HG02973 (cell line): ENCODE results near the gene TBC1D16.

Experiments used
- ATAC-seq: cut with Tn5 transposase; IDR thresholded peaks from one replicate; pipeline ENCODE4 v1.9.1; 2021; ENCODE audit warnings: moderate library complexity; ENCODE audit not compliant: unreplicated experiment

The TBC1D16 gene

GRCh38 chr17:79989106-79989835 is 46.4 kb downstream of the TBC1D16 start:
- no peak for ATAC-seq

- no peak for ATAC-seq
These were observed 47.3 kb downstream of the TBC1D16 start for GRCh38 chr17:79988185-79988971.

- no peak for ATAC-seq
These were observed 47.8 kb downstream of the TBC1D16 start for GRCh38 chr17:79987935-79988184.

DNA sequence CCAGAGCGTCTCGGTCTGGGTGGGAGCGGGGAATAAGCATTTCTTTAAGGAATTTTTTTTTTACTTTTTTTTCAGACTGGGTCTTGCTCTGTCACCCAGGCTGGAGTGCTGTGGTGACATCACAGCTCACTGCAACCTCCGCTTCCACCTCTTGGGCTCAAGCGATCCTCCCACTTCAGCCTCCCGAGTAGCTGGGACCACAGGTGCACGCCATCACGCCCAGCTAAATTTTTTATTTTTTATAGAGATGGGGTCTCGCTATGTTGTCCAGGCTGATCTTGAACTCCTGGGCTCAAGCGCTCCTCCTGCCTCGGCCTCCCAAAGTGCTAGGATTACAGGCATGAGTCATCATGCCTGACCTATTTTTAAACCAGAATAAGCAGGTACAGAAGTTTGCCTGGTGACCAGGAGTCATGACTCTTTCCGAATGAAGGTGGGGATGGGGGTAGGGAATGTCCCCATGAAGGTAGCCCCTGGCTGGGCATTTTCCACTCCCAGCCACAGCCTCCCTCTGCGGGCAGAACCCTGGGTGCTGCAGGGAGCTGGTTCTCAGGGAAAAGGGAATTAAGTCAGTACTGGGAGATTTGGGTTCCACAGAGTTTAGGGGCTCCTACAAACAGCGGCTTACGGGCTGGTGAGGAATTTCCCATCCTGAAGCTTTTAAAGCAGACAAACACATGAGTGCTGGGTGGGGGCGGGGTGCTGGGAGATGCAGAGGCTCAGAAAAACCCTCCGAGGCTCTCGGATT is 48.3 kb downstream of the TBC1D16 start:
- no peak for ATAC-seq

- ATAC-seq = no peak
These were observed 49.1 kb downstream of the TBC1D16 start for GRCh38 chr17:79986411-79987186.

DNA sequence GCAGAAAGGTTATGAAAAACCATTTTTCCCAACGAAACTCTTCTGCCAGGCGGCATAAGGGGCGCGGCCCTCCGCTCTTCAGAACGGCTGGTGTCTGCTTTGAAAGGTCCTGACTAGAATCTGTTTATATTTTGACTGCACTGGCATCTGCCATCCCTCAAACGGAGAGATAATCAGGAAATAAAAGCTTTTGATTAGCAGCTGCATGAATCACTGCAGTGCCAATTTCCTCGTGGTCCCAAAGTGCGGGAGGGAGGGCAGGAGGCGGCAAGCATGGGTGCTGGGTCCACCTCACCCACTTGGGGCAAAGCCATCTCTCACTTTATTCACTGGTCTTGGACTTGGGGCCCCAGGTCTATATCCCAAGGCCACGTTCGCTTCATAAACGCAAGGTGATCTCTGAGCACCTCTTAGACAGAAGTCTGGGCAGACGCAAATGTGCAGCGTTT is 49.7 kb downstream of the TBC1D16 start:
- no peak for ATAC-seq

DNA sequence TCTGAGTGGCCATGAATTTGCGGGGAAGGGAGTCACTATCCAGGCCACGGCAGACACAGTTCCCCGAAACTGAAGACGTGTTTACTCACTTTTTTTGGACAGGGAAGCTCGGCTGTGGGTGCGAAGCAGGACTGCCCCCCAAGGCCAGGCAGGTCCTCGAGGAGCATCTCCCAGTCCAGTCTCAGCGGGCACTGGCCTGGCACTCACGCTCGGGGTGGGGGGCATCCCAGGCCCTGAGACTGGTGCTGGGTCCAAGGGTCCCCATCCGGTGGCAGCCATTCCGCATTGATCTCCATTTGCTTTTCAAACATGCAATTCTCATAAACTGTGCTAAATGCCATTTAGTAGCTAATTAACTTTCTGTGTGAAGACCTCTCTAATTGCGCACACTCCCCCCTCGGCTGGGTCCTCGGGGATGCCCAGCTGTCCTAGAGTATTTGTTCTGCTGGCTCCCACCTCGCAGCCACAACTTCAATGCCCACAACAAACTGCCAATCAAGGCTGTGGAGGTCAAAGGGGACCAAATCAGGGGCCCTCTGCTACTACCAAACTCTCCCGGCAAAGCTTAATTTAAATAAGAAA is 50.2 kb downstream of the TBC1D16 start:
- no peak for ATAC-seq

DNA sequence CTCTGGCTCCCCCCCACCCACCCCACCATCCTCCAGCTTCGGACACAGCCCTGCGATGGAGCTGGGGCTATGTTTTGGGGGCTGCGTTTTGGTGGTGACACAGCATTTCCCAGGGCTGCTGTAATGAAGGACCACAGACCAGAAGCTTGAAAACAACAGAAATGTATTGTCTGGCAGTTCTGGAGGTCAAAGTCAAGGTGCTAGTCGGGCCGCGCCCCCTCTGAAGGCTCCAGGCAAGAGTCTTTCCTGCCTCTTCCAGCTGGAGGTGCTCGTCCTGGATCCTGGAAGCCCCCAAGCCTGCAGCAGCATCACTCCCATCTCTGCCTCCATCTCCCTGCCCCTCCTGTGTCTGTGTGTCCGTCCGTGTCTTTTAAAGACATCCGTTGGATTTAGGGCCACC is 50.8 kb downstream of the TBC1D16 start:
- no peak for ATAC-seq

GRCh38 chr17:79984045-79984840 is 51.4 kb downstream of the TBC1D16 start:
- no peak for ATAC-seq

DNA sequence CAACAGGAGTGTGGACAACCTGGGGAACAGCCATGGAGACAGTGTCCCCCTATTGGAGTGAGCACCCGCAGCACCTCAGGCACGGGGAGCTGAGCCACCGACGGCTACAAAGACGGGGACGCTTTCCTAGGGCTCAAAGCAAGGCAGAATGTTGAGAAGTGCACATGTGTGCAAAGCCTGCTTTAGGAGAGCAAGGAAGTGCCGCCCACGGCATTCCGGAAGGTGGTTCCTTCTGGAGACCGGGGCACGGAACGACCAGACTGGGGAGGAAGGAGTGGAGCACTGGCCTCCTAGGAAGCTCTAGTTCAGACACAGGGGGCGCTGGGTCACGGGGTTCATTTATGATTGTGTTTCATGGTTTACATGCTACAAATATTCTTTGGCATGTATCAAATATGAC is 52.2 kb downstream of the TBC1D16 start:
- no peak for ATAC-seq

GRCh38 chr17:79982986-79983385 is 52.7 kb downstream of the TBC1D16 start:
- ATAC-seq = no peak

DNA sequence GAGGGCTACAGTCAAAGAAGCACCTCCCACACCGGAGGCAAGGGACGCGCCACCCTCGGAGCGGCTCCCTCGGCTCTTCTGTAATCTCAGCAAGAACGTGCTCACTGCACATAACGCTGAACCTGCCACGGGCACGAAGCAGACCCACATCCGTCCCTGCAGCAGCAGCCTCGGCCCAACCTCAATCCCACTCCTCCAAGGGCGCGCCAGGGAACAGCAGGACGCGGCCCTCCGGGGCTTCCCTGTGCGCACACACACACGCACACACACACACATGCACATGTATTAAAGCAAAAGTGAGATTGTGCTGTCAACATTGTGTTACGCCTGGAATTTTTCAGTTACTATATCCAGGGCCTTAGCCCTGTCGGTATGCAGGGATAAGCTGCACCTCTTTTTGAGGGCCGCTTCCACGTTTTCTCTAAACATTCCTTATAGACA is 54.0 kb downstream of the TBC1D16 start:
- ATAC-seq = no peak

DNA sequence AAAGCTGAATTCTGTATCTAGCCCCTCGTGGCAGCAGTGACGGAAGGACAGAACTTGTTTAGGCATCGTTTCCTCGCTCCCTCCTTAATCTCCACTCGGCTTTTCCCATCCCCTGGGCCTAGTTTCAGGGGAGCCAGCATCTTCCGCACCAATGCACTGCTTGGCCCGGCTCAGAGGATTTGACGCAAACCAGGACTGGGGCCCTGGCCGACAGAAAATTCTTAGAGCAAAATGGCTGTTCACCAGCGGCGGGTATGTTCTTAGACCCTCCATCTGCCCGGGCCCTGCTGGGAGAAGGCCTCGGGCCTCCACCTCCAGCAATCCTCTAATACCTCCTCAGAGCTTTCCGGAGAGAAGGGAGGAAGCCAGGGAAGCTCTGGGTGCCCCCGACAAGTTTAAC is 54.6 kb downstream of the TBC1D16 start:
- ATAC-seq = no peak

DNA sequence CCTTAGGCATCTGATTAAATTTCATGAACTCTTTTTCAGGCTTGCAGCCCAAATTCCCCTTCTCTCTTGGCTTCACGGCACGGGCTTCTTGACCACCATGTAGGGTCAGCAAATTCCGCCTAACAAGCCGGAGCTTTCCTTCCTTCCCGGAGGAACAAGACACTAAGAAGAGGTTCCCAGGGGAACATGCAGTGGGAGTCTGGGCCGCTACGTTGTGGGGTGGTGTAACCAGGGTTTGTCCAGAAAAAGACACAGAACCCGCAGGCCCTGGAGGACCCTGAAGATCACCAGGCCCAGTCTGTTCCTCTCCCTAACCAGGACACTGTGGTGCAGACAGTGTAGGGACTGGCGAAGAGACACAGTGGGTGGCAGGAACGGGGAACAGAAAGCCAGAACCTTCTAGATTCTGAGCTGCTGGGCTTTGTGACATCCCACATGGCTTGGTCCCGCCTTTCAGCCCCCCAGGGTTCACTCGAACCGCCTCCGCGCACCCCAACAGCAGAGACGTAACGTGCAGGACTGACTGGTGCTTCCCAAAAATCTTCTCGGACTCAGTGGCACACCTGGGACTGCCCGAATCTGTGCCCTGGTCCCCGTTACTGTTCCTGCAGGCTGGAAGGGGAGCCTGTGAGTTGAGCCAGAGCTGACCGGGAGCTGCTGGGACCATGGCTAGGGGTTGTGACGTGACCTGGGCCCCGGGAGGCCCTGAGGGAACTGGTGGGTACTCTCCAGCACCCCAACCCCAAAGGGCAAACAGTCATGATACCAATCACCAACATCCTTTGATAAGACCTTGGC is 55.2 kb downstream of the TBC1D16 start:
- ATAC-seq = no peak

DNA sequence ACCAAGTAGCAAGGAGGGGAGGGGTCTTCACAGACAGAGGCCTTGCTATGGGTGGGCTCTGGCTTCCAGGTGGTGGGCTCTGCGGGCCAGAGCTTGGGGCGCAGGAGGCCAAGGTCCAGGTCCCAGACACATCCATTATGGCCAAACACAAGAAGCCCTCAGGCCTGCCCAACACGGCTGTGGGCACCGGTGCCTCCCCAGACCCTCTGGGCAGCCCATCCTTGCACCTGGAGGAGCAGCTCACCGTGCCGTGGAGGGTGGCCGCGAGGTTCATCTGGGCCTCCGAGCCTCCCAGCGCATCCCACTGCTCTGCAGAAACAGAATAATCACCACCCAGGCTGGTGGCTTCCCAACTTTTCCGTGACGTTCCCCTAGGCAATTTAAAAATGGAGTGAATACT is 55.9 kb downstream of the TBC1D16 start:
- ATAC-seq = no peak

DNA sequence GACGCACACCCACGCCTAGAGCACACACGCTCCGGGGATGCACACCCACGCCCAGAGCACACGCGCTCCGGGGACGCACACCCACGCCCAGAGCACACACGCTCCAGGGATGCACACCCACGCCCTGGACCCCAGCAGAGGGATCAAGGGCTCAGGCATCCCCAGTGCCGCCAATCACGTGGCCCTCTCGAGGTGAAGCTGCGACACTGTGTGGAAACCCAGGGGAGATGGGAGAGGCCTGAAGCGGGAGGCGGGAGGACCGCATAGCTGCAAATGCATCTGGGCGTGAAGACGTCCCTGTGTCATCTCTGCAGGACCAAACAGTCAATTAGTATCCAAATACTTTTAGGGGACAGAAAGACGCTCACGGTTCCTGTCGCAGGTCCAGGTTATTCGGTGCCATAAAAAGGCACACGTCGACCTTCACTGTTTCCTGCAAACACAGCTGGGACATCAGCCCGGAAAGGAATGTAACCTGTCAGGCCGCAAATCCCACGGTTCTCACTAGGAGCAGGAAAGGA is 56.4 kb downstream of the TBC1D16 start:
- no peak for ATAC-seq

GRCh38 chr17:79978548-79978855 is 57.2 kb downstream of the TBC1D16 start:
- ATAC-seq = no peak

DNA sequence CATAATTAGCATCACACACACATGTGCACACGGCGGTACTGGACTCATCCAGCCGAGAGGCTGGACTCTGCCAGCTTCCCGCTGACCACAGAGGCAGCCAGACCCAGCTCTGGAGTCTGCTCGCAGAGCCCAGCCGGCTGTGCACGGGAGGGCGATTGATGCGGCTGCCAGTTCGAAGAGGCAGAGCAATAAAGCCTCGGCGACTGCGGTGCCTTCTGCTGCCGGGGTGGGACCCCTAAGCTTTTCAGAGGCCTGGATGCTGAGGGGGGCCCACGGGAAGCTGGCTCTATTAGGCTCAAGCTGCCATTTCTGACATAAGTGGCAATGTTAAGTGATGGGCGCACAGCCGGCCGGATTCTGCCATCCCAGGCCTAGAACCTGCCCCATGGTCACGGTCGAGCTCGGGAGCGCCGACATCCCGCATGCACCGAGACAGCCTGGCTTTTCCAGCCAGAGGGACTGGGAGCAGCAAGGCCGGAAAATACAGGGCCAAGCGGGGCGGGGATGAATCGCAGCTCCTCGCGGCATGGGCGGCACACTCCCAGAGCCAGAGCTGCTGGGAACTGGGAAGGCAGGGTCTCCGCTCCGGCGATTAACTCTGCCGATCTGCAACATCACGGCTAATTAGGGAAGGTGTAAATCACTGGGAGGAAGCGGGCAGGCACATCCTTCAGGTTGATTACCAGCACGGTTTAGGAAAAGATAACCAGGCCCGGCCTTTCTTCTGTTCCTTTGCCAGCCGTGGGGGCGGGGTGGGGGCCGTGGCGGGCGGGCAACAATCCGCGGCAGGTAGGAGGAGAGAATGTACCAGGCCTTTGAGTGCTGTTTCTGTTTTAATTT is 57.7 kb downstream of the TBC1D16 start:
- ATAC-seq = no peak
